Measurements from ENCODE around the gene NUMB.

The NUMB gene

GRCh38 chr14:73232984-73233383 is 225.4 kb downstream of the NUMB start:
- DNase-seq (ENCODE audit: low read depth in 2 of 2), result no peak

- no peak for DNase-seq (ENCODE audit: low read depth in 2 of 2)
Measured at GRCh38 chr14:73231981-73232851, 226.1 kb downstream of the NUMB start.

GRCh38 chr14:73230051-73230450 is 228.3 kb downstream of the NUMB start:
- no peak for DNase-seq (ENCODE audit: low read depth in 2 of 2)

- DNase-seq (ENCODE audit: low read depth in 2 of 2), result no peak
Measured at GRCh38 chr14:73227812-73228781, 230.2 kb downstream of the NUMB start.

- DNase-seq (ENCODE audit: low read depth in 2 of 2), result no peak
Measured at GRCh38 chr14:73225496-73225895, 232.8 kb downstream of the NUMB start.

Measured in stimulated activated CD8-positive, alpha-beta memory T cell treated with anti-CD3 and anti-CD28 coated beads, Interleukin-15, amount 100 ng/mL, for 4 hours (primary cell).